Esophagus squamous epithelium (tissue), 4 donors: ENCODE measurements around the gene IPMK.
"Not testable (repeated sequence)": the region's sequence is repeated elsewhere in the genome, so short reads cannot be mapped to it uniquely, and the experiment has no call there.

ENCODE experiments used
- POLR2A ChIP-seq, 4 donors: fragments of 450-650 bp; IDR thresholded peaks; one replicate each; pipeline ENCODE4 v1.6.1; 2017; ENCODE audit warnings: antibody characterized with exemption in 4 of 4, mild to moderate bottlenecking in 4 of 4, moderate library complexity in 3 of 4
- TF ChIP-seq, protein P1 (sequence below), 6 experiments: fragments of 450-650 bp in 4 of 6; fragments of 200-600 bp in 2 of 6; sonication (generic) in 2 of 6; IDR thresholded peaks; one replicate each; pipeline ENCODE4 v1.5.1; 2016 to 2019; ENCODE audit warnings: antibody characterized with exemption in 6 of 6, mild to moderate bottlenecking in 4 of 6, moderate library complexity in 4 of 6

DNA sequence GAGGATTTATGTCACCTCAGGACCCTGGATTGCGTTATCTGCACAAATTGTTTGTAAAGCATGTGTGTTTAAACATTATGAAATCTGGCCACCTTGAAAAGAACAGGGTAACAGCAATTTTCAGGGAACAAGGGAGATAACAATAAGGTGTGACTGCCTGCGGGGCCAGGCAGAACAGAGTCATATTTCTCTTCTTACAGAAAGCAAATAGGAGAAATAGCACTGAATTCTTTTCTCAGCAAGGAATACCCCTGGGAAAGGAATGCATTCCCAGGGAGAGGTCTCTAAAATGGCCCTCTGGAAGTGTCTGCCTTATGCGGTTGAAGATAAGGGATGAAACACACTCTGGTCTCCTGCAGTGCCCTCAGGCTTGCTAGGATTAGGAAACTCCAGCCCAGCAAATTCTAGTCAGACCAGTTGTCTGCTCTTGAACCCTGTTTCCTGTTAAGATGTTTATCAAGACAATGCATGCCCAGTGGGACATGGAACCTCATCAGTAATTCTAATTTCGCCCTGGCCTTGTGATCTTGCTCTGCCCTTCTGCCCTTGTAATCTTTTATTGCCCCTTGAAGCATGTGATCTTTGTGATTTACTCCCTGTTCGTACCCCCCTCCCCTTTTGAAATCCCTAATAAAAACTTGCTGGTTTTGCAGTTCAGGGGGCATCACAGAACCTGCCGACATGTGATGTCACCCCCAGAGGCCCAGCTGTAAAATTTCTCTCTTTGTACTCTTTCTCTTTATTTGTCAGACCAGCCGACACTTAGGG is 11.5 kb downstream of the IPMK start:
- TF ChIP-seq, protein P1, sequence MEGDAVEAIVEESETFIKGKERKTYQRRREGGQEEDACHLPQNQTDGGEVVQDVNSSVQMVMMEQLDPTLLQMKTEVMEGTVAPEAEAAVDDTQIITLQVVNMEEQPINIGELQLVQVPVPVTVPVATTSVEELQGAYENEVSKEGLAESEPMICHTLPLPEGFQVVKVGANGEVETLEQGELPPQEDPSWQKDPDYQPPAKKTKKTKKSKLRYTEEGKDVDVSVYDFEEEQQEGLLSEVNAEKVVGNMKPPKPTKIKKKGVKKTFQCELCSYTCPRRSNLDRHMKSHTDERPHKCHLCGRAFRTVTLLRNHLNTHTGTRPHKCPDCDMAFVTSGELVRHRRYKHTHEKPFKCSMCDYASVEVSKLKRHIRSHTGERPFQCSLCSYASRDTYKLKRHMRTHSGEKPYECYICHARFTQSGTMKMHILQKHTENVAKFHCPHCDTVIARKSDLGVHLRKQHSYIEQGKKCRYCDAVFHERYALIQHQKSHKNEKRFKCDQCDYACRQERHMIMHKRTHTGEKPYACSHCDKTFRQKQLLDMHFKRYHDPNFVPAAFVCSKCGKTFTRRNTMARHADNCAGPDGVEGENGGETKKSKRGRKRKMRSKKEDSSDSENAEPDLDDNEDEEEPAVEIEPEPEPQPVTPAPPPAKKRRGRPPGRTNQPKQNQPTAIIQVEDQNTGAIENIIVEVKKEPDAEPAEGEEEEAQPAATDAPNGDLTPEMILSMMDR (IDR thresholded peaks at IDR 0.05) = not testable (repeated sequence)
- not testable (repeated sequence) for TF ChIP-seq POLR2A (IDR thresholded peaks at IDR 0.05)
